Neural progenitor cell (in vitro differentiated cells): ENCODE data around the gene MRPS34. TPM values are rescaled to one million over a fixed set of nuclear protein-coding genes. Genes with fewer than 3 reads are reported as not detected.

Experiments
- DNase-seq: peaks from one replicate; pipeline ENCODE4 v3.0.0-alpha.2; 2016; ENCODE audit warnings: low spot score
- H2AFZ ChIP-seq: fragments of 200-600 bp; sonication (generic); replicated peaks from 2 replicates; pipeline ENCODE4 v1.6.1; 2016; ENCODE audit warnings: antibody characterized with exemption
- H3F3A ChIP-seq: fragments of 200-600 bp; sonication (generic); 2 replicates; pipeline ENCODE4 v1.6.1; 2016; ENCODE audit warnings: antibody characterized with exemption, low read depth
- H3K27ac ChIP-seq: fragments of 200-600 bp; sonication (generic); 2 replicates; pipeline ENCODE4 v1.5.1; 2016; ENCODE audit warnings: mild to moderate bottlenecking
- H3K27me3 ChIP-seq: fragments of 200-600 bp; sonication (generic); 2 replicates; pipeline ENCODE4 v1.6.1; 2016; ENCODE audit warnings: mild to moderate bottlenecking, moderate library complexity
- H3K36me3 ChIP-seq: fragments of 200-600 bp; sonication (generic); 2 replicates; pipeline ENCODE4 v1.5.1; 2016
- H3K4me1 ChIP-seq: fragments of 200-600 bp; sonication (generic); 2 replicates; pipeline ENCODE4 v1.6.1; 2016; ENCODE audit warnings: mixed run types
- H3K4me2 ChIP-seq: fragments of 200-600 bp; sonication (generic); 2 replicates; pipeline ENCODE4 v1.6.1; 2016
- H3K4me3 ChIP-seq: fragments of 200-600 bp; sonication (generic); 2 replicates; pipeline ENCODE4 v1.5.1; 2016
- H3K79me2 ChIP-seq: fragments of 200-600 bp; sonication (generic); 2 replicates; pipeline ENCODE4 v1.6.1; 2016; ENCODE audit warnings: low read depth
- H3K9ac ChIP-seq: fragments of 200-600 bp; sonication (generic); 2 replicates; pipeline ENCODE4 v1.6.1; 2016
- H3K9me3 ChIP-seq: fragments of 200-600 bp; sonication (generic); 2 replicates; pipeline ENCODE4 v1.5.1; 2016; ENCODE audit warnings: low read depth
- H4K20me1 ChIP-seq: fragments of 200-600 bp; sonication (generic); 2 replicates; pipeline ENCODE4 v1.6.1; 2016; ENCODE audit warnings: low read depth
- H3K27ac Mint-ChIP-seq: 3 replicates; pipeline ENCODE4 v1.8.0; 2021; ENCODE audit warnings: mixed read lengths
- H3K27me3 Mint-ChIP-seq: 2 replicates; pipeline ENCODE4 v1.8.0; 2022; ENCODE audit warnings: low read depth, mild to moderate bottlenecking, inconsistent platforms, moderate library complexity, mixed read lengths; ENCODE audit not compliant: insufficient read depth
- H3K36me3 Mint-ChIP-seq: 3 replicates; pipeline ENCODE4 v1.8.0; 2021; ENCODE audit warnings: mixed read lengths
- H3K4me1 Mint-ChIP-seq: 3 replicates; pipeline ENCODE4 v1.8.0; 2021; ENCODE audit warnings: mixed read lengths
- H3K4me3 Mint-ChIP-seq: 3 replicates; pipeline ENCODE4 v1.8.0; 2021; ENCODE audit warnings: mild to moderate bottlenecking, moderate library complexity, mixed read lengths
- H3K9me3 Mint-ChIP-seq: 3 replicates; pipeline ENCODE4 v1.8.0; 2020; ENCODE audit warnings: mixed read lengths
- CTCF ChIP-seq: fragments of 200-600 bp; sonication (generic); IDR thresholded peaks from 2 replicates; pipeline ENCODE4 v1.5.1; 2017; ENCODE audit warnings: antibody characterized with exemption, mild to moderate bottlenecking
- EZH2 ChIP-seq: fragments of 200-600 bp; sonication (generic); IDR thresholded peaks from 2 replicates; pipeline ENCODE4 v1.6.1; 2017; ENCODE audit warnings: antibody characterized with exemption, mild to moderate bottlenecking, moderate library complexity
- EZH2phosphoT487 ChIP-seq: fragments of 200-600 bp; sonication (generic); IDR thresholded peaks from 2 replicates; pipeline ENCODE4 v1.6.1; 2017; ENCODE audit warnings: antibody characterized with exemption
- total RNA-seq: library from RNA; depleted of rRNA; stranded (reverse); fragments of >200 nt; gene quantifications from 2 replicates; pipeline ENCODE4 v1.2.3, GENCODE V29; 2015; ENCODE audit warnings: low replicate concordance

MRPS34 gene
- total RNA-seq, 1 donor from 2014 or later: 48.4 TPM

DNA sequence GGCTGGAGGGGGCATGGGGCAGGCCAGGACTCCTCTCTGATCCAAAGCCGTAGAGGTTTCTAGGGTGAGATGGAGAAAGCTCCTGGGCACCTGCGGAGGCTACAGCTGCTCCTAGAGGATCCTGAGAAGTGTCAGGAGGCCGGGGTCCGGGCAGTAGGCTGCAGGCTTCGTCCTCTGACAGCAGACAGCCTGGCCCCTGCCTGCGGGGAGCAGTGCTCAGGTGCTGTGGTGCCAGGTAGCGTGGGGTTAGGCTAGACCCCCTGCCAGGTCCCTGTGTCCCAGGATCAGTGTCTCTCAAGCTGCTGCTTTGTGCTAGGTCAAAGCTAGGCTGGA is 1.5 kb upstream of the MRPS34 start:
- no peaks in the 10 kb centered on the region for H3K27me3 ChIP-seq
- H2AFZ ChIP-seq: no peak overlapping the region
- H4K20me1 ChIP-seq: peaks cover 42% of the 10 kb centered on the region
- H3K79me2 ChIP-seq: peaks cover 25% of the 10 kb centered on the region
- H3K9ac ChIP-seq: no peak overlapping the region
- no peak overlapping the region for H3K27ac Mint-ChIP-seq
- H3K36me3 ChIP-seq: no peaks in the 10 kb centered on the region
- no peaks in the 10 kb centered on the region for H3K9me3 Mint-ChIP-seq
- peaks cover 10% of the 10 kb centered on the region for H3K4me1 Mint-ChIP-seq
- no peak for DNase-seq
- no peaks in the 10 kb centered on the region for H3K9me3 ChIP-seq
- peaks cover 7% of the 10 kb centered on the region for H3F3A ChIP-seq
- peak overlapping the region; percentile 95 for H3K4me2 ChIP-seq
- peaks cover 5% of the 10 kb centered on the region for H3K4me1 ChIP-seq
- H3K4me3 ChIP-seq: peak overlapping the region; percentile 83
- peak overlapping the region; percentile 97 for H3K4me3 Mint-ChIP-seq
- TF ChIP-seq CTCF (no peak), EZH2 (no peak), EZH2phosphoT487 (no peak)
- H3K27me3 Mint-ChIP-seq: peaks cover 3% of the 10 kb centered on the region
- H3K36me3 Mint-ChIP-seq: peaks cover 3% of the 10 kb centered on the region
- no peak overlapping the region for H3K27ac ChIP-seq

DNA sequence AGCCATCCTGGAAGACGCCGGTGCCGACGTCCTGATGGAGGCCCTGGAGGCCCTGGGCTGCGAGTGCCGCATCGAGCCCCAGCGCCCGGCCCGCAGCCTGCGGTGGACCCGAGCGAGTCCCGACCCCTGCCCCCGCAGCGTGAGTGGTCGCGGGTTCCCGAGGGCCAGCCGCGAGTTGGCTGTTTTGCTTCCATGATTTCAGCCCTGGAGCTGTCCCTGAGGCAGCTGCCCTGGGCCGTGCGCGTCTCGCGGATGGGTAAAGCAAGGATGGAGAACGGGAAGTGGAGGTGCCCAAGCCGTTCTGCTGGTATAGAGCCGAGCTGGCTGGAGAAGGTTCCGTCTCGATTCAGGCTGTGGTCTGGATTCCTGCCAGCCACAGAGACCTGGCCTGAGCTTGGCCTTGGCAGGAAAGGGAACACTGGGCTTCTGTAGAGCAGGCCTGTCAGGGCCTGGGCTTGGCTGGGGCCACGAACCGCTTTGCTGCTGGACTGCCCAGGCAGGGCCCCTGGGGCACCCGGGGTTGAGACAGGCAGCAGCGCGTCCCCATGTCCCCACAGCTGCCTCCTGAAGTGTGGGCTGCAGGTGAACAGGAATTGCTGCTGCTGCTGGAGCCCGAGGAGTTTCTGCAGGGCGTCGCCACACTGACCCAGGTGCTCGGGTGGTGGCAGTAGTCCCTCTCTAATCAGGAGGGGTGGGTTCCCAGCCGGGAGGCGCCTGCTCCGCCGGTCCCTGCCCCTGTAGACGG is 941 bp upstream of the MRPS34 start:
- TF ChIP-seq EZH2 (no peak), CTCF (no peak), EZH2phosphoT487 (no peak)
- no peak overlapping the region for H3K27ac Mint-ChIP-seq

DNA sequence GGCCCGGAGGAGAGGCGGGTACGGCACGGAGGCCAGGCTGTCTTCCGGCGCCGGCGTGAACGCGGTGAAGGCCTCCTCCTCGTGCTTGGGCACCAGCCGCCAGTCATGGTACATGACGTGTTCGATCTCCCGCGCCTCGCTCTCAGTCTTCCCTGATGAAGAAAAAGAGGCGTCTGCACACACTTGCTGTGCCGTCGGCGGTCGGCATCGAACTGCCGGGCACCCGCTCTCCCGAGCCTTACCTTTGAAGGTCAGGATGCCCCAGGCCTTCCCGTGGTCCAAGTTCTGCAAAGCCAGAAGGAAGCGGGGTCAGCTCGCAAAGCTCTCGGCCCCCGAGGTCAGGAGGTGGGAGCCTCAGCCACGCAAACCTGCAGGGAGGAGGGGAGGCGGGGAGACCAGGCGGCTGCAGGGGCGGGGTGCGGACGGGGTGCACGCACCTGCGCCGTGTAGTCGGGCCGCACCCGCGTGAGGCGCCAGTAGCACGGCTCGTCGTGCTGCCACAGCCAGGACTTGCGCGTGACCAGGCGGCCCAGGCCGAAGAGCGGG is 499 bp downstream of the MRPS34 start, which contains the start of gene EME2:
Gene EME2, plus strand, starts transcription at position 449 of the 546 bp plus-strand sequence. CDS start 418 bp downstream, outside the sequence.
- peak; percentile 54 for DNase-seq

More for the DNA sequence above, 941 bp upstream of the MRPS34 start:
- no peaks in the 10 kb centered on the region for H3K36me3 ChIP-seq
- no peaks in the 10 kb centered on the region for H3K27me3 ChIP-seq
- peak overlapping the region; percentile 95 for H3K4me2 ChIP-seq
- peaks cover 5% of the 10 kb centered on the region for H3K4me1 ChIP-seq
- peaks cover 3% of the 10 kb centered on the region for H3K27me3 Mint-ChIP-seq
- H2AFZ ChIP-seq: peak overlapping the region; percentile 80
- no peaks in the 10 kb centered on the region for H3K9me3 ChIP-seq
- peak overlapping the region; percentile 97 for H3K4me3 Mint-ChIP-seq
- H3K4me1 Mint-ChIP-seq: peaks cover 10% of the 10 kb centered on the region
- DNase-seq: no peak
- H3F3A ChIP-seq: peaks cover 7% of the 10 kb centered on the region
- H3K4me3 ChIP-seq: peak overlapping the region; percentile 83
- no peaks in the 10 kb centered on the region for H3K9me3 Mint-ChIP-seq
- peak overlapping the region; percentile 47 for H3K9ac ChIP-seq
- peaks cover 41% of the 10 kb centered on the region for H4K20me1 ChIP-seq
- peaks cover 25% of the 10 kb centered on the region for H3K79me2 ChIP-seq
- H3K27ac ChIP-seq: no peak overlapping the region
- peaks cover 3% of the 10 kb centered on the region for H3K36me3 Mint-ChIP-seq

More for the DNA sequence above, 499 bp downstream of the MRPS34 start, which contains the start of gene EME2:
- Histone ChIP-seq H3K4me1 (peaks cover 5% of the 10 kb centered on the region), H3K36me3 (no peaks in the 10 kb centered on the region), H3K4me2 (peak within 1 kb of the TSS; percentile 95), H4K20me1 (peaks cover 38% of the 10 kb centered on the region), H3K9me3 (no peaks in the 10 kb centered on the region), H3F3A (peaks cover 7% of the 10 kb centered on the region), H3K79me2 (peaks cover 25% of the 10 kb centered on the region), H3K27ac (no peak within 1 kb of the TSS), H3K27me3 (no peaks in the 10 kb centered on the region), H3K4me3 (peak within 1 kb of the TSS; percentile 83), H2AFZ (peak within 1 kb of the TSS; percentile 80), H3K9ac (peak within 1 kb of the TSS; percentile 59)
- Mint-ChIP-seq H3K4me1 (peaks cover 10% of the 10 kb centered on the region), H3K27ac (no peak within 1 kb of the TSS), H3K4me3 (peak within 1 kb of the TSS; percentile 97), H3K27me3 (peaks cover 7% of the 10 kb centered on the region), H3K9me3 (no peaks in the 10 kb centered on the region), H3K36me3 (peaks cover 3% of the 10 kb centered on the region)
- TF ChIP-seq EZH2 (no peak), EZH2phosphoT487 (no peak), CTCF (no peak)
